ENCODE measurements around the gene FARSA.

The FARSA gene

GRCh38 chr19:12888006-12888603, 45.4 kb downstream of the FARSA start:
- DNase-seq = no peak

- no peak for DNase-seq
Observed at GRCh38 chr19:12886969-12887747, 46.4 kb downstream of the FARSA start, which contains the start of gene KLF1. KLF1 (minus strand) TSS chr19:12887201; CDS start chr19:12887140, 61 bp downstream.

DNA sequence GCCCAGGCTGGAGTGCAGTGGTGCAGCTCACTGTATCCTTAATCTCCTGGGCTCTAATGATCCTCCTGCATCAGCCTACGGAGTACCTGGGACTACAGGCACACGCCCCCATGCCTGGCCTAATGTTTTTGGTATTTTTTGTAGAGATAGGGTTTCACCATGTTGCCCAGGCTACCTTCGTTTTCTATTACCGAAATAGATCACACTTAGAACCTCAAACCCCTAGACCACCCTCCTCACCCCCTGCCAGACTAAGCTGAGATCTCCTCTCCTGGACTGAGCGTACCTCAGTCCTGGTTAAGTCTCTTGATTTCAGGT, 46.9 kb downstream of the FARSA start:
- no peak for DNase-seq

- DNase-seq = no peak
Observed at GRCh38 chr19:12885749-12886650, 47.5 kb downstream of the FARSA start.

DNA sequence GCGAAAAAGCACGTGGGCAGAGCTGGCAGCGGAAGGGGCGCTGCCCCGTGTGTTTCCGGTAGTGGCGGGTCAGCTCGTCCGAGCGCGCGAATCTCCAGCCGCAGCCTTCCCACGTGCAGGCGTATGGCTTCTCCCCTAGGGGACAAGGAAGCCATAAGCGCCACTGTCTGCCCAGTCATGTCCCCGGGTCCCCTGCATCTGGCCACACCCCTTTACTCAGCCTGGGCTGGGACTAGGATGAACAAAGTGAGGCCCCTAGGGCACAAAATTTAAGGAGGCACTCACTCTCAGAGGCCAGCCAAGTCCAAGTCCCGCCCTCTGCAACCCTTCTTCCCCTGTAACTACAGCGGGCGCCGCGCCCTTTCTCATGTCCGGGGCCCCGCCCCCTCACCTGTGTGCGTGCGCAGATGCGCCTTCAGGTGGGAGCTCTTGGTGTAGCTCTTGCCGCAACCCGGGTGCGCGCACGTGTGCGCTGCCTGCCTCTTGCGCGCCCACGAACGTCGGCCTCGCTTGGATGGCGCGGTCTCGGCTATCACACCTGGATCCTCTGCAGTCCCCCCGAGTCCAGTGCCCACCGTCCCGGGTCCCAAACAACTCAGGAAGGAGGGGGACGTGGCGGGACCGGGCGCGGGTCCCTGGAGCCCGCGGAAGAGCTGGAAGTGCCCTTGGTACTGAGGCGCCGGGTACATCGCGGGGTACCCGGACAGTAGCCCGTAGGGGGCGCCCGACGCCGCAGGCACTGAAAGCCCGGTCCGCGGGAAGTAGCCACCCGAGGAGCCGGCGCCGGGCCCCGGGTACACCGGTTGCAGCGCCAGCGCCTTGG, 48.4 kb downstream of the FARSA start:
- DNase-seq = peak; percentile 93

- no peak for DNase-seq
Observed at GRCh38 chr19:12884627-12884925, 48.9 kb downstream of the FARSA start.

GRCh38 chr19:12884202-12884601, 49.3 kb downstream of the FARSA start:
- no peak for DNase-seq

GRCh38 chr19:12882589-12882988, 50.9 kb downstream of the FARSA start:
- DNase-seq = no peak

DNA sequence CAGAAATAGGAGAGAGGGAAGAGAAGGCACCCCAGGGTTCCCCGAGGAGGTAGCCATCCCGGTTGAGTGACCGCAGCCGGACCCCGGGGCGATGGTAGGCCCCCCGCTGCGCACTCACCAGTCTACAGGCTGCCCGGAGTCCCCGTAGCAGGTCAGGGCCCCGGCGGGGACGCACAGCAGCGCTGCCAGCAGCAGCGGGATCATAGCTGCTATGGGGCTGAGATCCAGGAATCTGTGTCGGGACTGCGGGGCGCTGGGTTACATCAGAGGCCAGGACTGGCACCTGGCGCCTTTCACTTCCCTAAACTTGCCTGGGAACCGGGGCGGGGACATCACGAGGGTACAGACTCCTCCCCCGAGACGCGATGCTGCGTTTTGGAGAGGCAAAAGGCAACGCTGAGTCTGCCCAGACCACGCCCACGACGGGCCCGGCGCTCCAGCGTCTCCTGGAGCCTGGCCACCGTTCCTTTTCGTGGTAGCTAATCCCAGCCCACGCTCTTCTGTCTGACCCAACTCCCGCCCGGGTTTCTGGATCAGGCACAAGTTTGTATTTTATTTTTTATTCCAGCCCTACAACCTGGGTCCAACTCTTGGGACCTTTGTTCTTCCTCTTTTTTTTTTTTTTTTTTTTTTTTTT, 52.2 kb downstream of the FARSA start, which contains the start of gene DNASE2:
DNASE2 (minus strand) TSS at position 278 of the 637 bp plus-strand sequence; CDS start at position 204, 74 bp downstream.
- DNase-seq = peak; percentile 97

DNA sequence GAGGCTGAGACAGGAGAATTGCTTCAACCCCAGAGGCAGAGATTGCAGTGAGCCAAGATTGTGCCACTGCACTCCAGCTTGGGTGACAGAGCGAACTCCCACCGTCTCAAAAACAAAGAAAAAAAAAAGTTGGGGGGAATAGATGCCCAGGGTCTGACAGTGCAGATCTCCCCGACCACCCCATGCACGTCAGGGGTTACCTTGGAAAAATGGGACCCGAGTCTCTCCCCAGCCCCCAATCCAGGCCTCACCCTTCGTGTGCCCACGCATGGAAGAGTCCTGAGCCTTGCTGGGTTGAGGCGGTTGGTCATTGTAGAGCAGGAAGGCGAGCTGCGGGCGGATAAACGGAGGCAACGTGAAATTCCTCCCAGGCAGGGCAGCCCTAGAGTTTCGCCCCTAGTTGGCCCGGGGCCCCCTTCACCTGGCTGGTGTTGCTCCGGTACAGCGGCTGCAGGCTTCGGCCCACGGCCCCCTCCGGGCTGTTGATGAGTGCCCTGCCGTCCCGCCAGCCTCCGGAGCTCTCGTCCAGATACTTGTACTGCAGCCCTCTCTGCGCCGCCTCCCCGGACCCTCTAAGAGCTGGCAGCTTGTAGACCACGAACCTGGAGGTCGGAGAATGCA, 52.9 kb downstream of the FARSA start:
- DNase-seq = no peak

- DNase-seq = no peak
Observed at GRCh38 chr19:12875086-12875485, 58.4 kb downstream of the FARSA start.

DNA sequence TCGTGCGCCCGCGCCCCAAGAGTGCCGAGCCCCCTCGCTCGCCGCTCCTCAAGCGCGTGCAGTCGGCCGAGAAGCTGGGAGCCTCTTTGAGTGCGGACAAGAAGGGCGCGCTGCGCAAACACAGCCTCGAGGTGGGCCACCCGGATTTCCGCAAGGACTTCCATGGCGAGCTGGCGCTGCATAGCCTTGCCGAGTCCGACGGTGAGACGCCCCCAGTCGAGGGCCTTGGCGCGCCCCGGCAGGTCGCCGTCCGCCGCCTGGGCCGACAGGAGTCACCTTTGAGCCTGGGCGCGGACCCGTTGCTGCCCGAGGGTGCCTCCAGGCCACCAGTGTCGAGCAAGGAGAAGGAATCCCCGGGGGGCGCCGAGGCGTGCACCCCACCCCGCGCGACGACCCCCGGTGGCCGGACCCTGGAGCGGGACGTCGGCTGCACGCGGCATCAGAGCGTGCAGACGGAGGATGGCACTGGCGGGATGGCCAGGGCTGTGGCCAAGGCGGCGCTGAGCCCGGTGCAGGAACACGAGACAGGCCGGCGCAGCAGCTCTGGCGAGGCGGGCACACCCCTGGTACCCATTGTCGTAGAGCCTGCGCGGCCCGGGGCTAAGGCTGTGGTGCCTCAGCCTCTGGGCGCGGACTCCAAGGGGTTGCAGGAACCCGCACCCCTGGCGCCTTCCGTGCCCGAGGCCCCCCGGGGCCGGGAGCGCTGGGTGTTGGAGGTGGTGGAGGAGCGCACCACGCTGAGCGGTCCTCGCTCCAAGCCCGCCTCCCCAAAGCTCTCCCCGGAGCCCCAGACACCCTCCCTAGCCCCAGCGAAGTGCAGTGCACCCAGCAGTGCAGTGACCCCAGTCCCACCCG, 59.4 kb downstream of the FARSA start:
- DNase-seq = no peak

- peak; percentile 30 for DNase-seq
Observed at GRCh38 chr19:12872941-12873890, 60.3 kb downstream of the FARSA start.

All from NCI-H2171 treated with DMSO at 0.1 percent for 48 hours (cell line).